H1 (cell line): ENCODE results near the gene SLC1A1.

ENCODE experiments used
- CTCF ChIP-seq, 3 experiments: IDR thresholded peaks; 1 replicate in 2 of 3; 2 replicates in 1 of 3; pipeline versions ENCODE4 v1.5.1 to v1.6.1; 2011; ENCODE audit warnings: low read length in 3 of 3, mild to moderate bottlenecking in 3 of 3, inconsistent platforms in 2 of 3, low read depth in 1 of 3, moderate library complexity in 1 of 3; ENCODE audit not compliant: insufficient read depth in 1 of 3; ENCODE audit errors: control extremely low read depth in 1 of 3
- E2F6 ChIP-seq: IDR thresholded peaks from 2 replicates; pipeline ENCODE4 v1.6.1; 2012; ENCODE audit warnings: inconsistent platforms
- EP300 ChIP-seq, 2 experiments: IDR thresholded peaks; 1 replicate in 1 of 2; 2 replicates in 1 of 2; pipeline ENCODE4 v1.6.1; 2011 to 2012; ENCODE audit warnings: low read depth in 2 of 2, low read length in 2 of 2, mild to moderate bottlenecking in 2 of 2, borderline replicate concordance in 1 of 2, inconsistent platforms in 1 of 2, moderate library complexity in 1 of 2
- JUN ChIP-seq: IDR thresholded peaks from 2 replicates; pipeline ENCODE4 v1.6.1; 2011; ENCODE audit warnings: low read depth, mild to moderate bottlenecking, improper control_type of control experiment, low read length
- POLR2A ChIP-seq, 2 experiments: IDR thresholded peaks; 1 replicate in 1 of 2; 2 replicates in 1 of 2; pipeline ENCODE4 v1.6.1; 2011; ENCODE audit warnings: low read depth in 2 of 2, low read length in 2 of 2, mild to moderate bottlenecking in 2 of 2; ENCODE audit errors: control extremely low read depth in 1 of 2
- POLR2AphosphoS5 ChIP-seq: IDR thresholded peaks from 2 replicates; pipeline ENCODE4 v1.6.1; 2011; ENCODE audit warnings: low read depth, low read length
- RAD21 ChIP-seq, 2 experiments: IDR thresholded peaks in 1 of 2; conservative IDR thresholded peaks in 1 of 2; 2 replicates each; pipeline ENCODE4 v1.6.1; 2011; ENCODE audit warnings: low read depth in 2 of 2, low read length in 2 of 2, improper control_type of control experiment in 1 of 2, inconsistent platforms in 1 of 2, mild to moderate bottlenecking in 1 of 2, moderate library complexity in 1 of 2
- SIN3A ChIP-seq, 2 experiments: IDR thresholded peaks in 1 of 2; conservative IDR thresholded peaks in 1 of 2; 2 replicates each; pipeline ENCODE4 v1.6.1; 2011 to 2012; ENCODE audit warnings: low read length in 2 of 2, improper control_type of control experiment in 1 of 2, low read depth in 1 of 2, mild to moderate bottlenecking in 1 of 2
- SP1 ChIP-seq: IDR thresholded peaks from 2 replicates; pipeline ENCODE4 v1.6.1; 2011; ENCODE audit warnings: low read depth, low read length

GRCh38 chr9:4614627-4615026, 124.4 kb downstream of the SLC1A1 start:
- no peak for TF ChIP-seq EP300 (IDR thresholded peaks at IDR 0.05; ENCODE audit: borderline replicate concordance in 1 of 2, low read depth in 2 of 2, low read length in 2 of 2)
- no peak for TF ChIP-seq SIN3A (conservative IDR thresholded peaks at IDR 0.05 in 1 of 2, IDR thresholded peaks at IDR 0.05 in 1 of 2; ENCODE audit: low read depth in 1 of 2, low read length in 2 of 2)
- no peak for TF ChIP-seq POLR2A (IDR thresholded peaks at IDR 0.05; ENCODE audit: control extremely low read depth in 1 of 2, low read depth in 2 of 2, low read length in 2 of 2)
- TF ChIP-seq JUN, result no peak
- TF ChIP-seq POLR2AphosphoS5, result no peak
- TF ChIP-seq CTCF (IDR thresholded peaks at IDR 0.05; ENCODE audit: control extremely low read depth in 1 of 3, insufficient read depth in 1 of 3, low read depth in 1 of 3, low read length in 3 of 3), result no peak
- no peak for TF ChIP-seq E2F6
- no peak for TF ChIP-seq SP1
- no peak for TF ChIP-seq RAD21 (IDR thresholded peaks at IDR 0.05 in 1 of 2, conservative IDR thresholded peaks at IDR 0.05 in 1 of 2; ENCODE audit: low read depth in 2 of 2, low read length in 2 of 2)
